K562 (cell line): ENCODE results near the gene LSM8. TPM values are rescaled to one million over a fixed set of nuclear protein-coding genes. Genes with fewer than 3 reads are reported as not detected.

ENCODE experiments used
- CHAMP1 ChIP-seq: fragments of 450-650 bp; IDR thresholded peaks from 2 replicates; pipeline ENCODE4 v1.6.1; 2016; ENCODE audit warnings: mild to moderate bottlenecking
- CTCF ChIP-seq, 3 experiments: IDR thresholded peaks in 2 of 3; conservative IDR thresholded peaks in 1 of 3; 2 replicates each; pipeline ENCODE4 v1.5.1; 2011 to 2012; ENCODE audit warnings: low read length in 3 of 3, mild to moderate bottlenecking in 3 of 3, control low read depth in 2 of 3, improper control_type of control experiment in 1 of 3, inconsistent platforms in 1 of 3, low read depth in 1 of 3, mixed read lengths in 1 of 3, moderate library complexity in 1 of 3; ENCODE audit not compliant: insufficient read depth in 2 of 3
- FIP1L1 ChIP-seq: fragments of 200-400 bp; formaldehyde crosslinking; IDR thresholded peaks from 2 replicates; pipeline ENCODE4 v1.6.1; 2018; ENCODE audit warnings: mild to moderate bottlenecking, low read depth, low read length; ENCODE audit not compliant: poor library complexity, severe bottlenecking
- GMEB1 ChIP-seq: fragments of 250-450 bp; sonication (Bioruptor Pico); IDR thresholded peaks from 2 replicates; pipeline ENCODE4 v1.4.0; 2020; ENCODE audit warnings: mild to moderate bottlenecking
- ILK ChIP-seq: fragments of 450-650 bp; IDR thresholded peaks from 2 replicates; pipeline ENCODE4 v1.6.1; 2016; ENCODE audit warnings: missing genetic modification characterization, low read depth, mild to moderate bottlenecking, missing compliant biosample characterization, moderate library complexity, borderline replicate concordance
- KAT7 ChIP-seq: sonication (generic); formaldehyde crosslinking; IDR thresholded peaks from 2 replicates; pipeline ENCODE4 v1.8.0; 2022; ENCODE audit warnings: missing genetic modification reagents, mild to moderate bottlenecking, borderline replicate concordance
- LCOR ChIP-seq: sonication (generic); formaldehyde crosslinking; IDR thresholded peaks from 2 replicates; pipeline ENCODE4 v1.8.0; 2022; ENCODE audit warnings: mild to moderate bottlenecking, missing genetic modification reagents
- NR0B1 ChIP-seq: fragments of 450-650 bp; IDR thresholded peaks from one replicate; pipeline ENCODE4 v1.6.1; 2018; ENCODE audit warnings: mild to moderate bottlenecking, moderate library complexity; ENCODE audit not compliant: partially characterized antibody
- NR1H2 ChIP-seq: sonication (generic); formaldehyde crosslinking; IDR thresholded peaks from 2 replicates; pipeline ENCODE4 v1.4.0; 2020; ENCODE audit warnings: mild to moderate bottlenecking, missing genetic modification reagents
- NRF1 ChIP-seq, 2 experiments: fragments of 450-650 bp; IDR thresholded peaks in 1 of 2; conservative IDR thresholded peaks in 1 of 2; 2 replicates each; pipeline ENCODE4 v1.6.1; 2014; ENCODE audit warnings: mild to moderate bottlenecking in 2 of 2
- SAP30 ChIP-seq: fragments of 200-600 bp; sonication (generic); IDR thresholded peaks from 2 replicates; pipeline ENCODE4 v1.6.1; 2012; ENCODE audit warnings: borderline replicate concordance, low read depth, mild to moderate bottlenecking, moderate library complexity, low read length, control low read depth, inconsistent platforms; ENCODE audit not compliant: insufficient read depth, poor library complexity, severe bottlenecking
- SNIP1 ChIP-seq: fragments of 450-650 bp; IDR thresholded peaks from 2 replicates; pipeline ENCODE4 v1.7.1; 2017; ENCODE audit warnings: low read depth, mild to moderate bottlenecking
- SOX6 ChIP-seq: fragments of 450-650 bp; IDR thresholded peaks from 2 replicates; pipeline ENCODE4 v1.6.1; 2014; ENCODE audit warnings: mild to moderate bottlenecking
- ZNF224 ChIP-seq: sonication (generic); formaldehyde crosslinking; IDR thresholded peaks from 2 replicates; pipeline ENCODE4 v1.8.0; 2022; ENCODE audit warnings: mild to moderate bottlenecking, missing genetic modification reagents
- ZNF609 ChIP-seq: sonication (generic); formaldehyde crosslinking; IDR thresholded peaks from 2 replicates; pipeline ENCODE4 v1.8.1; 2023; ENCODE audit warnings: missing genetic modification reagents, mild to moderate bottlenecking, borderline replicate concordance
- polyA plus RNA-seq, 8 experiments: library from polyadenylated mRNA; depleted of rRNA in 4 of 8; stranded (reverse) in 5 of 8; unstranded in 3 of 8; fragments of >200 nt; fragmentation: Nextera tagmentation in 2 of 8; fragmentation: Illumina TruSeq in 1 of 8; extraction: Ambion mirVana in 2 of 8; extraction: Trizol in 1 of 8; gene quantifications; 2 replicates each; pipeline versions ENCODE4 v1.2.1 to v1.2.3, GENCODE V29; 2011 to 2014; ENCODE audit warnings: inconsistent platforms in 1 of 8, missing spikeins in 1 of 8
- total RNA-seq, 7 experiments: library from RNA; depleted of rRNA in 6 of 7; stranded (reverse); fragments of >200 nt in 6 of 7; fragmentation: Illumina TruSeq in 2 of 7; extraction: Trizol in 2 of 7; gene quantifications; 2 replicates each; pipeline versions ENCODE4 v1.2.1 to v1.2.3, GENCODE V29; 2011 to 2021; ENCODE audit warnings: low replicate concordance in 1 of 7

Gene LSM8
- total and polyA plus RNA-seq, 9 of the 15 experiments (the other 6 are each of a cell fraction or from before 2014, with no cell fraction given) = 81.5 to 340 (median 180) TPM

GRCh38 chr7:118183428-118183785 is 557 bp upstream of the LSM8 start (continued):
- no peak for TF ChIP-seq ZNF609 (CRISPR knock-in tag)
- peak; percentile 27; the same call in 1 of the 2 replicates for TF ChIP-seq CHAMP1
- TF ChIP-seq LCOR (CRISPR knock-in tag) = no peak
- no peak for TF ChIP-seq GMEB1 (CRISPR knock-in tag)
- TF ChIP-seq ZNF224 (CRISPR knock-in tag) = no peak
- TF ChIP-seq ILK (tag) = no peak
- no peak for TF ChIP-seq NR0B1
- TF ChIP-seq SAP30 = peak; percentile 29
- TF ChIP-seq CTCF (IDR thresholded peaks at IDR 0.05 in 2 of 3, conservative IDR thresholded peaks at IDR 0.05 in 1 of 3; ENCODE audit: insufficient read depth in 2 of 3, low read depth in 1 of 3, low read length in 3 of 3) = no peak
- no peak for TF ChIP-seq FIP1L1
- no peak for TF ChIP-seq KAT7
- no peak for TF ChIP-seq NRF1 (conservative IDR thresholded peaks at IDR 0.05 in 1 of 2, IDR thresholded peaks at IDR 0.05 in 1 of 2)
- no peak for TF ChIP-seq SOX6
- TF ChIP-seq SNIP1 = peak; percentile 39; the same call in 1 of the 2 replicates
- no peak for TF ChIP-seq NR1H2 (CRISPR knock-in tag)
